WI38 (cell line): ENCODE measurements around the gene NUB1.

ENCODE experiments used
- H3K4me3 ChIP-seq: 2 replicates; pipeline ENCODE4 v1.5.1; 2011; ENCODE audit warnings: low read depth, mild to moderate bottlenecking, control low read depth, low read length
- TF ChIP-seq, protein P1 (sequence below): IDR thresholded peaks from 2 replicates; pipeline ENCODE4 v1.5.1; 2012; ENCODE audit warnings: low read depth, mild to moderate bottlenecking, control low read depth, low read length

NUB1 gene

DNA sequence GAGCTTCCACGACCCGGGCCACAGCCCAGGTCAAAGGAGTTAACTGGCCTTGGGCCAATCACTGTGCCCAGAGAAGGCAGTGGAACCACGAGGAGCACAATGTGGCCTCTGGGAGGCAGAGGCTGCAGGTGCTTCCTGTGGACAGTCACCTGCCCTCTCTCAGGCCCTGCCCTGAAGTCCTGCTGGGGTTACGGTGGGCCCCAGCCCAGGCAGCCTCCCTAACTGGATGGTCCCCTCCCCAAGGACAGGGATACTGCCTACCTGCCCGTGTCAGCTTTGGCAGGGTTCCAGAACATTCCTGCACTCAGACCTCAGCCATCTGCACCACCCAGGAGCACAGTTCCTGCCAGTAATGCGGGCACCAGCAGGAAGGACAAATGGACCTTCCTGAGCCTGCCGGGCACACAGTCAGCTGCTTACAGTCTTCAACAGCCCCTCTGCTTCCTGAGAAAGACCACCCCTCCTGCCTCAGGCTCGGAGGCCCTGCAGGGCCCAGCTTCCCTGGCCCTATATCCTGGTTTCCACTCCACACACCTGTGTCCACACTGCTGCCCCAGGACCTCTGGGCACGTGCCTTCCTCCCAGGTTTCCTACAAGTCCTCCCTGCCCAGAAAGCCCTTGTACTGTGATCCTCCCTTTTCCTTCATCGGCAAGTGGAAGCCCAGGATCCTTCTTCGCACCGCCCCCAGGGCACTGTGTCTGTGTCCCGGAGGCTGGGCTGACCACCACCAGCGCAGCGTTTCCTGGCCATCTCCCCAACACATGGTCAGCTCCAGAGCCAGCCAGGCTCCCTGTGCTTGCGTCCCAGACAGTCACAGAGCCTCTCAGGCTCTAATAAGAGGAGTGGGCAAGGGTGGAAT lies 44.9 kb downstream of the NUB1 start:
- no peak overlapping the region for H3K4me3 ChIP-seq
- TF ChIP-seq, protein P1, sequence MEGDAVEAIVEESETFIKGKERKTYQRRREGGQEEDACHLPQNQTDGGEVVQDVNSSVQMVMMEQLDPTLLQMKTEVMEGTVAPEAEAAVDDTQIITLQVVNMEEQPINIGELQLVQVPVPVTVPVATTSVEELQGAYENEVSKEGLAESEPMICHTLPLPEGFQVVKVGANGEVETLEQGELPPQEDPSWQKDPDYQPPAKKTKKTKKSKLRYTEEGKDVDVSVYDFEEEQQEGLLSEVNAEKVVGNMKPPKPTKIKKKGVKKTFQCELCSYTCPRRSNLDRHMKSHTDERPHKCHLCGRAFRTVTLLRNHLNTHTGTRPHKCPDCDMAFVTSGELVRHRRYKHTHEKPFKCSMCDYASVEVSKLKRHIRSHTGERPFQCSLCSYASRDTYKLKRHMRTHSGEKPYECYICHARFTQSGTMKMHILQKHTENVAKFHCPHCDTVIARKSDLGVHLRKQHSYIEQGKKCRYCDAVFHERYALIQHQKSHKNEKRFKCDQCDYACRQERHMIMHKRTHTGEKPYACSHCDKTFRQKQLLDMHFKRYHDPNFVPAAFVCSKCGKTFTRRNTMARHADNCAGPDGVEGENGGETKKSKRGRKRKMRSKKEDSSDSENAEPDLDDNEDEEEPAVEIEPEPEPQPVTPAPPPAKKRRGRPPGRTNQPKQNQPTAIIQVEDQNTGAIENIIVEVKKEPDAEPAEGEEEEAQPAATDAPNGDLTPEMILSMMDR, result no peak

DNA sequence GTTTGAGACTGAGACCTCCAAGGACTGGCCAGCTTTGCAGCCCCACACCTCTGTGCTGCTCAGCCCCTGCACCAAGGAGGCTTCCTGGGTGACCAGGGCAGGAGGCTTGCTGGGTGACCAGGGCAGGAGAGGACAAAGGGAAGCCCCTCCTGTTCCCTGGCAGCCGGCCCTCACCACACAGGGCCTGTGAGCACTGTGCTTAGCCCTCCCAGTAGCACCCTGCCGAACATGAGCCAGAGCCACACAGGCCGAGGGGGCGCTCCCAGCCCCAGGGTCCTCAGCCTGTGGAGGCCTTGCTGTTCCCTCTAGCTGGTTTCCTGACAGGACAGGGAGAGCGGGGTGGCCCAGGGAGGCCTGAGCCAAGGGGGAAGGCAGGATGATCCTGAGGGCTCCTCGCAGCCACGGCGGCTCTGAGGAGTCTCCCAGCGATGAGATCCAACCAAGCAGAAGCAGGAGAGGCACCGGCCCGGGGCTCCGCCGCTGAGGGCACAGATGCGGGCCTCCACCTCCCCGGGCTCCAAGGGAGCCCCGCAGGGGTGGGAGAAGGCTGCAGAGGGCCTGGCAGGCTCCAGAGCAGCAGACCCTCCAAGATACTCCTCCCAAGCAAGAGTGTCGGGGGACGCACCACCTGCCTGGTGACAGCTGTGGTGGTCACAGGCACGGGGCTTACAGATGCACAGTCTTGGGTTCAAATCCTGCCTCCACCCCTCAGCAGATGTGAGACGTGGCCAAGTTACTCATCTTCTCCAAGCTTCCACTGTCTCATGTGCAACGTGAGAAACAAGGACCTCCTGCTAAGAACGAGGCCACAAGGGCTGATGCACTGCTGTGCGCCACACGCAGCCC lies 45.8 kb downstream of the NUB1 start:
- no peak overlapping the region for H3K4me3 ChIP-seq
- TF ChIP-seq, protein P1, result no peak

DNA sequence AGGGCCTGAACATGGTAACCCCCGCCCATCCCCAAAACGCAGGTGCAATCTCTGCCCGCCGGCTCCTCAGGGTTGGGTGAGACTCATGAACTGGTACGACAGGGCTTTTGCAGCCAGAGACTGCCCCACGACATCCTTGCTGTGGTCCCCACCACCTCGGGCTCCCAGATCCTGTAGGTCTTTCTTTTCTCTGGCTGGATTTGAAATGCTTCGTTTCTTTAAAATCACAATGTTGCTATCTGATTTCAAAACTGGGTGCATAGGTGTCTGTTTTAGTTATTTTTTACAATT lies 46.3 kb downstream of the NUB1 start:
- H3K4me3 ChIP-seq, result no peak overlapping the region
- TF ChIP-seq, protein P1, result no peak

DNA sequence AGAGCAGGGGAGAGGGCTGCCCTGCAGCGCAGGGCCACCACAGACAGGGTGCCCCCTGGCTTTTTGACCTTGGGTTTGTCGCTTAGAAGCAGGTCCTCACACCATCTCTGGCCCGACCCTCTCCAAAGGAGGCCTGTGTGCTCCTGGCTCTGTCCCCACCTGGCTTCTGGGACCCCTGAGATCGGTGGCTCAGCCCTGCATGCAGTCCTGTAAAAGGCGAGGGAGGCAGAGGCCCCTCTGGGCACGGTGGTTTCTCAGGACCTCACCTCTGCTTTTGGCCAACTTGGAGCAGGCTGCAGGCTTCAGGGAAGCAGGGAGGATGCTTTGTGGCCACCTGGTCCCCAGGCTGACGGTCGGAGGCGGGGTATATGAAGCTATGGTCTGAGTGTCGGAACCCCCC lies 46.8 kb downstream of the NUB1 start:
- no peak overlapping the region for H3K4me3 ChIP-seq
- TF ChIP-seq, protein P1, result no peak

DNA sequence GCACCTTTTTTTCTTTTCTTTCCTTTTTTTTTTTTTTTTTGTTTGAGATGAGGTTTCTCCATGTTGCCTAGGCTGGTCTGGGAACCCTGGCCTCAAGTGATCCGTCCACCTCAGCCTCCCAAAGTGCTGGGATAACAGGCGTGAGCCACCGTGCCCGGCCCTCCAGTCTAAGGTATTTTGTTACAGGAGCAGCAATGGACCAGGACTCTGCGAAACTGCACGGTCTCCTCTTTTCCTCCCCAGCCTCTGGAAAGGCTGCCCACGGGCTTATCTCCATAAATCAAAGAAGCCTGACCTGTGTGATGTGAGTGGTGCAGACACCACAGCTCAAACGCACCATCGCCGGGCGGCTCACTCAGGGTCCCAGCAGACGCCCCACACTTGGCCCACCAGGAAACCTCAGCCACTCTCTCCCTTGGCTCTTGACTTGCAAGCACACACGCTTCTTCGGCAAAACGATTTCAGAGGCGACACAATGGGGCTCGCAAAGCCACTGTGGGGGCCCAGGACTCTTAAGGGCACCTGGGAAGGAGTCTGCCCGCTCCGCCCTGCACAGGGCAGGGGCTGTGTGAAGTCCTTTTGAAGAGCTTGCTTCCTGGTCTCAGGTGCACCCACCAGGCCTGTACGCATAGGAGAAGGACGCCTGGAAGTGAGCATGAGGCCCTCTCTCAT lies 47.6 kb downstream of the NUB1 start:
- TF ChIP-seq, protein P1, result no peak
- no peak overlapping the region for H3K4me3 ChIP-seq

DNA sequence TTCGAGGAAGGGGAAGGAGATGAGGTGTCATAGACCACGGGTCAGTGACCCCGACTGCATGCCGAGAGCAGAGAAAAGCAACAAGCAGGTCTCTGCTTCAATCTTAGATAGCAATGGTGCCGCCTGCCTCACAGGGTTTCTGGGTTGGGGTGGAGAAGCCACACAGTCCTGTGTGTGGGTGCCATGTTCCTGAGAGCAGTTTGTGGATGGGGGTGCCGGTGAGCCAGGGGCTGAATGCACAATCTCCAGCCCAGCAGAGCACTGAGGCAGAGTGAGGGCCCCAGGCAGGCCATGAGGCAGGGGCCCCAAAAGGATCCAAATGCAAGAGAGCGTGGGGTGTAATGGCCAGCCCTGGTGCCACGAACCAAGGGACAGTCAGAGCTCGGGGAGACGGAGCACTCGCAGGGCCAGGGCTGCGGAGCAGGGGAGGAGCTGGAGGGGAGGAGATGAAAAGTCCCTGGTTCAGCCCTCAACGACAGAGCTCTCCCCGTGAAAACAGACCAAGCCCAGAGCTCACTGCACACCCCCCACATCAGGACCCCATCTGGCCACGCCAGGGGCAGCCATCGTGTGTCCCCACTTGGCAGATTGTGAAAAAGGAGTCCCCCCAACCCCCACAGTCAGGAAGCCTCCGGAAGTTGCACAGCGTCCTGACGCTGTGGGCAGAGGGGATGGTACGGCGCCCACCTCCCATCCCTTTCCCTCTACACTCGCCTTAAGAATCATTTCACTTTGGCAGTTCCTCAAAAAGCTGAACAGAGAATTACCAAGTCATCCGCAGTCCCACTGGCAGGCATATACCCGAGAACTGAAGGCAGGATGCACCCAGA lies 48.4 kb downstream of the NUB1 start:
- TF ChIP-seq, protein P1, result no peak
- no peak overlapping the region for H3K4me3 ChIP-seq
